ENCODE data around the gene DNAJB6. TPM values are rescaled to one million over a fixed set of nuclear protein-coding genes. Genes with fewer than 3 reads are reported as not detected.

Gene DNAJB6
- total RNA-seq, 1 donor from 2014 or later, result 155 TPM

DNA sequence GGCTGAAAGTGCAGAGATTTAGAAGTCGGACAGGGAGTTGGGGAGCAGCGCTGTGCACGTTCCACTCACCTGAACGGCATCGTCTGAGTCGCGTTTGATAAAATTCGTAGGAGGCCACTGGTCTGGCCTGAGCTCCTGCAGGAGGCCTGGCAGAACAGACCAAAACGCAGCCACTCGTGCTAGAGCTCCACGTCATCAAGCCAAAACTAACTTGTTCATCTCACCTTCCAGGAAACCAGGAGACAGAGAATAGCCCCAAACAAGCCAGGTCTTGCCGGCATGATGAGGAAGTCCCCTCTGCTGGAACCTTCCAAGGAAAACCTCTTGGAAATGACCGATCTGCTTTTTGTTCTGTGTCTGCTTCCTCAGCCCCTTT lies 43.4 kb upstream of the DNAJB6 start:
- TF ChIP-seq, protein P1, sequence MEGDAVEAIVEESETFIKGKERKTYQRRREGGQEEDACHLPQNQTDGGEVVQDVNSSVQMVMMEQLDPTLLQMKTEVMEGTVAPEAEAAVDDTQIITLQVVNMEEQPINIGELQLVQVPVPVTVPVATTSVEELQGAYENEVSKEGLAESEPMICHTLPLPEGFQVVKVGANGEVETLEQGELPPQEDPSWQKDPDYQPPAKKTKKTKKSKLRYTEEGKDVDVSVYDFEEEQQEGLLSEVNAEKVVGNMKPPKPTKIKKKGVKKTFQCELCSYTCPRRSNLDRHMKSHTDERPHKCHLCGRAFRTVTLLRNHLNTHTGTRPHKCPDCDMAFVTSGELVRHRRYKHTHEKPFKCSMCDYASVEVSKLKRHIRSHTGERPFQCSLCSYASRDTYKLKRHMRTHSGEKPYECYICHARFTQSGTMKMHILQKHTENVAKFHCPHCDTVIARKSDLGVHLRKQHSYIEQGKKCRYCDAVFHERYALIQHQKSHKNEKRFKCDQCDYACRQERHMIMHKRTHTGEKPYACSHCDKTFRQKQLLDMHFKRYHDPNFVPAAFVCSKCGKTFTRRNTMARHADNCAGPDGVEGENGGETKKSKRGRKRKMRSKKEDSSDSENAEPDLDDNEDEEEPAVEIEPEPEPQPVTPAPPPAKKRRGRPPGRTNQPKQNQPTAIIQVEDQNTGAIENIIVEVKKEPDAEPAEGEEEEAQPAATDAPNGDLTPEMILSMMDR (IDR thresholded peaks at IDR 0.05; ENCODE audit: unreplicated experiment), result no peak
- Mint-ChIP-seq H3K27me3 (ENCODE audit: unreplicated experiment) (peaks cover 11% of the 10 kb centered on the region), H3K27ac (ENCODE audit: unreplicated experiment) (no peak overlapping the region), H3K4me3 (ENCODE audit: unreplicated experiment) (no peak overlapping the region), H3K9me3 (ENCODE audit: unreplicated experiment) (no peaks in the 10 kb centered on the region), H3K36me3 (ENCODE audit: low read depth, unreplicated experiment) (no peaks in the 10 kb centered on the region), H3K4me1 (ENCODE audit: unreplicated experiment) (no peaks in the 10 kb centered on the region)
- no peak for DNase-seq (ENCODE audit: low spot score)

DNA sequence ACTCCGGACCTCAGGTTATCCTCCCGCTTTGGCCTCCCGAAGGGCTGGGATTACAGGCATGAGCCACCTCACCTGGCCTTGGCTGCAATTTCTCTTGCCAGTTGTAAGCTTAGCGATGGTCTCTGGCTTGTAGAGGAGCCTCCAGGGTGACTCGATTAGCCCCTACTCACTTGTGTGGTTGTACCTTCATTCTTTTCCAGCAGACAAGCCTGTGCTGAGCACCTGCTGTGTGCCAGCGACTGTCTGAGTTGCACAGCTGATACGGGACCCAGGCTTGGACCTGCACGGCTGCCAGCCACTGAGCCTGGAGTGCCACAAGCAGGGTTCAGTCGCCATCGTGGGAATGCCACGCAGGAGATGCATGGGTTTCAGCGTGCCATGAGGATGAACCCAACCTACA lies 42.0 kb upstream of the DNAJB6 start:
- Mint-ChIP-seq H3K4me1 (ENCODE audit: unreplicated experiment) (peaks cover 6% of the 10 kb centered on the region), H3K27ac (ENCODE audit: unreplicated experiment) (no peak overlapping the region), H3K36me3 (ENCODE audit: low read depth, unreplicated experiment) (peaks cover 9% of the 10 kb centered on the region), H3K4me3 (ENCODE audit: unreplicated experiment) (no peak overlapping the region), H3K9me3 (ENCODE audit: unreplicated experiment) (peaks cover 5% of the 10 kb centered on the region), H3K27me3 (ENCODE audit: unreplicated experiment) (peaks cover 12% of the 10 kb centered on the region)
- TF ChIP-seq, protein P1 (IDR thresholded peaks at IDR 0.05; ENCODE audit: unreplicated experiment), result no peak
- no peak for DNase-seq (ENCODE audit: low spot score)

DNA sequence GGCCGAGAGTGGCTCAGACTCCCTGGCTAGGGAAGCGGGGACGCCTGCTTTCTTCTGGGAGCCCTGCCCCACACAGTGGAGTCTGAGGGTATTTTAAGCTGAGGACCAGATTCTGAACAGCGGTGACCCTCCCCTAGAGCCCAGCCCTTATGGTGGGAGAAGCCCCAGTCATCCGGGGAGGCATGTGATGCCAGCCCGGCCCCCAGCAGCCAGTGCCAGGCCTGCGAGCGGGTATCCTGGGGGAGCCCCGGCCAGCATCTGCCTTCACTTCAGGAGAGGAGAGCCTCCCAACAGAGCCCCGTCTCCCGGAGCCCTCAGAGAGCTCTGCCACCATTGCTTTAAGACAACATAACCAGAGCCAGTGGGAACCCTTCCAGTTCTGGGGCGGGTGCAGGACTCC lies 41.5 kb upstream of the DNAJB6 start:
- no peak overlapping the region for H3K27ac Mint-ChIP-seq (ENCODE audit: unreplicated experiment)
- DNase-seq (ENCODE audit: low spot score), result no peak
- H3K9me3 Mint-ChIP-seq (ENCODE audit: unreplicated experiment), result peaks cover 5% of the 10 kb centered on the region
- TF ChIP-seq, protein P1 (IDR thresholded peaks at IDR 0.05; ENCODE audit: unreplicated experiment), result no peak
- H3K27me3 Mint-ChIP-seq (ENCODE audit: unreplicated experiment), result peaks cover 12% of the 10 kb centered on the region
- no peak overlapping the region for H3K4me3 Mint-ChIP-seq (ENCODE audit: unreplicated experiment)
- peaks cover 6% of the 10 kb centered on the region for H3K4me1 Mint-ChIP-seq (ENCODE audit: unreplicated experiment)
- peaks cover 9% of the 10 kb centered on the region for H3K36me3 Mint-ChIP-seq (ENCODE audit: low read depth, unreplicated experiment)

DNA sequence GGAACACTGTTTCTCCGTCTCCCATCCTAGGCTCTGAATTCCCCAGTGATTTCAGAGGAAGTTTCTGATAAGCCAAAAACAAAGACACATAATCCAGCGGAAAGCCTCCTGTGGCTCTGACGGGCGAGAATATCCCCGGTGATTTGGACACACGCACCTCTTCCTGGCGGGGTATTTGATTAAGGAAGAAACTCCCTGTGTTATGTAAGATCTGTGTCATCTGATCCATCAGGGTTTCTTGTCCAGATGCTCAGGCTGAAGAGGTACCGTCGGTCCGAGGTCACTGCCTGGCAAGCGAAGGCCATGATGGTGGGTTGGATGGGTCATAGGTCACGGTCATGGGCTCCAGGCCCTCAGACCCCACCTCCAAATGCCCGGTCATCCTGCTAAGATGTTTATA lies 39.6 kb upstream of the DNAJB6 start:
- Mint-ChIP-seq H3K36me3 (ENCODE audit: low read depth, unreplicated experiment) (peaks cover 9% of the 10 kb centered on the region), H3K27ac (ENCODE audit: unreplicated experiment) (no peak overlapping the region), H3K27me3 (ENCODE audit: unreplicated experiment) (peaks cover 11% of the 10 kb centered on the region), H3K9me3 (ENCODE audit: unreplicated experiment) (peaks cover 5% of the 10 kb centered on the region), H3K4me1 (ENCODE audit: unreplicated experiment) (peaks cover 6% of the 10 kb centered on the region), H3K4me3 (ENCODE audit: unreplicated experiment) (no peak overlapping the region)
- TF ChIP-seq, protein P1 (IDR thresholded peaks at IDR 0.05; ENCODE audit: unreplicated experiment), result no peak
- DNase-seq (ENCODE audit: low spot score), result no peak

DNA sequence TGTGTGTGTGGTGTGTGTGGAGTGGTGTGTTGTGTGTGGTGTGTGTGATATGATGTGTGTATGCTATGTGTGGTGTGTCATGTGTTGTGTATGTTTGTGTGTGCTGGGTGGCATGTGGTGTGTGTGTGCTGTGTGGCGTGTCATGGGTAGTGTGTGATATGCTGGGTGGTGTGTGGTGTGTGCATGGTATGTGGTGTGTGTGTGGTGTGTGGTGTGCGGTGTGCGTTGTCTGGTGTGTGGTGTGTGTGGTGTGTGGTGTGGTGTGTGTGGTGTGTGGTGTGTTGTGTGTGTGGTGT lies 37.5 kb upstream of the DNAJB6 start:
- TF ChIP-seq, protein P1 (IDR thresholded peaks at IDR 0.05; ENCODE audit: unreplicated experiment), result no peak
- H3K4me3 Mint-ChIP-seq (ENCODE audit: unreplicated experiment), result peak overlapping the region; percentile 28
- peak overlapping the region; percentile 62 for H3K27ac Mint-ChIP-seq (ENCODE audit: unreplicated experiment)
- peaks cover 14% of the 10 kb centered on the region for H3K27me3 Mint-ChIP-seq (ENCODE audit: unreplicated experiment)
- peaks cover 9% of the 10 kb centered on the region for H3K4me1 Mint-ChIP-seq (ENCODE audit: unreplicated experiment)
- peaks cover 9% of the 10 kb centered on the region for H3K36me3 Mint-ChIP-seq (ENCODE audit: low read depth, unreplicated experiment)
- peaks cover 5% of the 10 kb centered on the region for H3K9me3 Mint-ChIP-seq (ENCODE audit: unreplicated experiment)
- no peak for DNase-seq (ENCODE audit: low spot score)

Data from endothelial cell (in vitro differentiated cells).